ENCODE data around the gene KCNQ1. TPM values are rescaled to one million over a fixed set of nuclear protein-coding genes. Genes with fewer than 3 reads are reported as not detected.

The KCNQ1 gene
- total and polyA plus RNA-seq, 2 donors (not counting 3 experiments of a cell fraction or from before 2014, with no cell fraction given): 0.07 to 0.09 TPM

DNA sequence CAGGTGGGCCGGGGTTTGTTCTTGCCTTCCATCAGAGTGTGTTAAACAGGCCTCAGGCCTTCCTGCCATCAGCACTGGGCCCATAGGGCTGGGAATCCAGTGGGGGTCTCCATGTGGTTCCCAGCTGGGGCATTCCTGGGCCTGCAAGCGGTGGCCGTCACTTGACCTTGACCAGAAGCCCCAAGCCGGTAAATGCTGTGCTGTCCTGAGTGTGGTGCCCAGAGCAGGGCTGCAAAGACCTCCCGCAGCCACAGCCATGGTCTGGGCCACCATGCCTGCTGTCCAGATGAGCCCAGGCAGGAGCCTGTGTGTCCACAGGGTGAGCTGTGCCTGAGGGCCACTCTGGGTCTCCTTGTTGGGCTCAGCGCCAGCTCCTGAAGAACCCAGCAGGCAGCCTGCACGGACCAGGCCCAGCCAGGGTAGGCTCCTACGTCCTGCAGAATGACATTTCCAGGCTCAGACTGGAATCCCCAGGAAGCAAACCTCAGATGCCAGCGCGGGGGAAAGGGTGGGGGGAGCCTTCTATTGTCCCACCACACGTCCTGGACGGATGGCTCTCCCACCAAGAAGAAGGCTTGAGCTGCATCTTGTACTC lies 137.6 kb downstream of the KCNQ1 start:
- no peak for FAIRE-seq
- Histone ChIP-seq H3K36me3 (ENCODE audit: control insufficient read depth in 2 of 2, extremely low read depth in 1 of 2, insufficient read depth in 2 of 2, low read length in 2 of 2) (no peaks in the 10 kb centered on the region), H3K79me2 (ENCODE audit: control insufficient read depth, insufficient read depth, low read length) (no peaks in the 10 kb centered on the region), H3K9ac (replicated peaks; ENCODE audit: extremely low read depth, insufficient read depth, low read length) (no peak overlapping the region), H2AFZ (ENCODE audit: low read depth, low read length) (no peak overlapping the region), H3K27ac (ENCODE audit: insufficient read depth, low read depth, low read length) (no peak overlapping the region), H3K4me2 (ENCODE audit: insufficient read depth, low read length) (no peak overlapping the region), H3K9me1 (replicated peaks; ENCODE audit: control insufficient read depth, extremely low read depth, insufficient read depth, low read length) (no peaks in the 10 kb centered on the region), H4K20me1 (replicated peaks; ENCODE audit: control insufficient read depth, extremely low read depth, insufficient read depth, low read length) (no peaks in the 10 kb centered on the region), H3K9me3 (replicated peaks; ENCODE audit: control insufficient read depth, insufficient read depth, low read length) (no peaks in the 10 kb centered on the region), H3K27me3 (ENCODE audit: control insufficient read depth in 2 of 2, insufficient read depth in 2 of 2, low read length in 2 of 2) (no peaks in the 10 kb centered on the region), H3K4me1 (ENCODE audit: control insufficient read depth, extremely low read depth, insufficient read depth, low read length) (no peaks in the 10 kb centered on the region), H3K4me3 (replicated peaks in 1 of 3; ENCODE audit: insufficient read depth in 1 of 3, low read depth in 1 of 3, low read length in 3 of 3) (no peak overlapping the region)
- TF ChIP-seq MYC (IDR thresholded peaks at IDR 0.05; ENCODE audit: low read depth, low read length) (no peak), JUN (IDR thresholded peaks at IDR 0.05; ENCODE audit: borderline replicate concordance, insufficient read depth, insufficient read length, low read depth) (no peak), POLR2A (IDR thresholded peaks at IDR 0.05; ENCODE audit: low read depth, low read length) (no peak), GATA2 (IDR thresholded peaks at IDR 0.05; ENCODE audit: insufficient read depth, insufficient read length, low read depth, low read length) (no peak), FOS (IDR thresholded peaks at IDR 0.05; ENCODE audit: borderline replicate concordance, insufficient read depth, low read length) (no peak), EZH2 (IDR thresholded peaks at IDR 0.05; ENCODE audit: borderline replicate concordance, low read depth, low read length, severe bottlenecking) (no peak), POLR2AphosphoS5 (IDR thresholded peaks at IDR 0.05; ENCODE audit: insufficient read depth, low read depth, low read length) (no peak)
- TF ChIP-seq, protein P1, sequence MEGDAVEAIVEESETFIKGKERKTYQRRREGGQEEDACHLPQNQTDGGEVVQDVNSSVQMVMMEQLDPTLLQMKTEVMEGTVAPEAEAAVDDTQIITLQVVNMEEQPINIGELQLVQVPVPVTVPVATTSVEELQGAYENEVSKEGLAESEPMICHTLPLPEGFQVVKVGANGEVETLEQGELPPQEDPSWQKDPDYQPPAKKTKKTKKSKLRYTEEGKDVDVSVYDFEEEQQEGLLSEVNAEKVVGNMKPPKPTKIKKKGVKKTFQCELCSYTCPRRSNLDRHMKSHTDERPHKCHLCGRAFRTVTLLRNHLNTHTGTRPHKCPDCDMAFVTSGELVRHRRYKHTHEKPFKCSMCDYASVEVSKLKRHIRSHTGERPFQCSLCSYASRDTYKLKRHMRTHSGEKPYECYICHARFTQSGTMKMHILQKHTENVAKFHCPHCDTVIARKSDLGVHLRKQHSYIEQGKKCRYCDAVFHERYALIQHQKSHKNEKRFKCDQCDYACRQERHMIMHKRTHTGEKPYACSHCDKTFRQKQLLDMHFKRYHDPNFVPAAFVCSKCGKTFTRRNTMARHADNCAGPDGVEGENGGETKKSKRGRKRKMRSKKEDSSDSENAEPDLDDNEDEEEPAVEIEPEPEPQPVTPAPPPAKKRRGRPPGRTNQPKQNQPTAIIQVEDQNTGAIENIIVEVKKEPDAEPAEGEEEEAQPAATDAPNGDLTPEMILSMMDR (IDR thresholded peaks at IDR 0.05; ENCODE audit: extremely low read depth in 1 of 2, insufficient read depth in 1 of 2, low read depth in 1 of 2, low read length in 2 of 2): no peak
- TF ChIP-seq, protein P2, sequence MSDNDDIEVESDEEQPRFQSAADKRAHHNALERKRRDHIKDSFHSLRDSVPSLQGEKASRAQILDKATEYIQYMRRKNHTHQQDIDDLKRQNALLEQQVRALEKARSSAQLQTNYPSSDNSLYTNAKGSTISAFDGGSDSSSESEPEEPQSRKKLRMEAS (IDR thresholded peaks at IDR 0.05; ENCODE audit: insufficient read depth, insufficient read length): no peak
- DNase-seq (ENCODE audit: low read depth, low spot score): no peak
- ChIA-PET POLR2A (no interaction called here), CTCF (no interaction called here)
- dilution Hi-C loops (cut with MboI; ENCODE audit: extremely low pct_ligation_motif_present, low sequenced_read_pairs): no loop called here
- intact Hi-C loops (cut with micrococcal nuclease): no loop called here
- BruUV-seq (replicated peaks): no TSS peak
